T-helper 9 cell (primary cell): Measurements from ENCODE around the gene PITPNC1.
"Not testable (repeated sequence)": the region's sequence is repeated elsewhere in the genome, so short reads cannot be mapped to it uniquely, and the experiment has no call there.

ENCODE experiments used
- DNase-seq: peaks from one replicate; pipeline ENCODE4 v3.0.0-alpha.2; 2020

PITPNC1 gene

GRCh38 chr17:67632141-67632540 lies 255.1 kb downstream of the PITPNC1 start:
- no peak for DNase-seq

DNA sequence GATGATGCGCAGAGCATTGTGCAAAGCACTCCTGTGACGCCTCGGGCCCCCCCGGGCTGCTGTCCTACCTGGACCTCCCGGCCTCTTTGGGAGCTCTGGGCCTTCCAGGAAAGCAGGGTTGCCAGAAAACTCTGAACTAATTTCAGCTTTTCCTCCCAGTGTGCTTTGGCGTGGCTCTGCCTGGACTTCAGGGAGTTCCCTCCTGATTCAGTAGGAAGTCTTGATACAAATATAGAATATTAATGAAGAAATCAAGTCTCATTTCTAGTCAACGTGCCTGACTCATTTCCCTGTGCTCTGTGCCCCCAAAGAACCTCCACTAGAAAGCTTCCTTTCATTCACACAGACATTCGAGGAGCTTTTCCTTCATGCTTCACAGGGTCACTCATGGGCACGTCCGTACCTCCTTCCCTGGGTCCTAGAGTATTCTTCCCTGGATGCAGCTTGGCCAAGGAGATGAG lies 256.7 kb downstream of the PITPNC1 start:
- DNase-seq = no peak

DNA sequence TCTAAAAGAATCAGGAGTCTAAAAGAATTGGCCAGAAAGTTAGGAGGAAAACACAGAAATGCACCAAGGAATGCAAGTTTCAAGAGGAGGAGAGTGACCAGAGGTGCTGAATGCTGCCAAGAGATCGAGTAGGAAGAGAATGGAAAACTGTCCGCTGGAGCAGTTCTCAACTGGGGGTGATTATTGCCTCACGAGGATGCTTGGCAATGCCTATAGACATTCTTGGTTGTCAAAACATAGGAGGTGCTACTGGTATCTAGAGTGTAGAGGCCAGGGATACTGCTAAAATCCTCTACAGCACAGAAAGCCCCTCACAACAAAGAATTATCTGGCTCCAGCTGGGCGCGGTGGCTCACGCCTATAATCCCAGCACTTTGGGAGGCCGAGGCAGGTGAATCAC lies 258.6 kb downstream of the PITPNC1 start:
- no peak for DNase-seq

GRCh38 chr17:67636312-67636711 lies 259.2 kb downstream of the PITPNC1 start:
- no peak for DNase-seq

GRCh38 chr17:67636834-67637520 lies 259.9 kb downstream of the PITPNC1 start:
- no peak for DNase-seq

DNA sequence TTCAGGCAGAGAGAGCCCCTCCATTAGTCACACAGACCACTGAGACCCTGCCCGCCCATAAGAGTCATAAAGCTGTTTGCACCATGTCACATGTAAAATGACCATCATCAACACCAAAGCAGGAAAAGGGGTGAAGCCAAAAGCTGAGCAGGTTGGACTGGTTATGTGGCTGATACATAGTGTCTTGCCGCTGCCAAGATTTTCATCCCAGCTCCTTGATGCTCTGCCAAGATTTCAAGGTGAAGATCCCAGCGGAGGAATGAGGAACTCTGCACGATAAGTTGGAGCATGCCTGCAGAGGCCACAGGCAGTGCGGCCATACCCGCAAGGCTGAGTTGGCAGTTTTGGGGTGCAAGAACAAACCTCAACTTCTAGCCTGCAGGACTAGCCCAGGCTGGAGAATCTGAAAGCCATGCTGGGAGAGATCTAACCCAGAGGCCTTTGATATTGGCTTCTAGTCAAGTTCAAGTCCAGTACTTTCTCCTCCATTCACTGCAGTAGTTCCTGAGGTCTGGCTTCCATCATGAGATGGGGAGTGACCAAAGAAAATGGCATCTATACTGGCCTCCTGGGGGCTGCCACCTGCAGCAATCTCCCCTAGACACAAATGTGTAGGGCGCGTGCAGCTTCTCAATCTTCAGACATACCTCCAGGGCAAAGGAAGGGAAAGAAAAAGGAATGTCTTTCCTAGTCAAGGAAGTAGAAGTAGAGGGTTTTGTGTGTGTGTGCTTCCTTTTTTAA lies 261.0 kb downstream of the PITPNC1 start:
- no peak for DNase-seq

DNA sequence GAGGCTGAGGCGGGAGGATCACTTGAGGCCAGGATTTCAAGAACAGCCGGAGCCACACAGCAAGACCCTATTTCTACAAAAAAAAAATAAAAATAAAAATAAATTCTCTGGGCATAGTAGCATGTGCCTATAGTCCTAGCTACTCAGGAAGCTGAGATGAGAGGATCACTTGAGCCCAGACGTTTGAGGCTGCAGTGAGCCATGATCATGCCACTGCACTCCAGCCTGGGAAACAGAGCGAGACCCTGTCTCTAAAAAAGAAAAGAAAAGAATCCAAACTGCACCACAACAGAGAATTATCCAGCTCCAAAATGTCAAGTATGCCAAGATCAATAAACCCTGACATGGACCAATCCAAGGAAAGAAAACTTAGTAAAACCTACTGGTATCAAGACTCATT lies 261.8 kb downstream of the PITPNC1 start:
- DNase-seq = no peak

- no peak for DNase-seq
These were observed 262.5 kb downstream of the PITPNC1 start for GRCh38 chr17:67639555-67639954.

GRCh38 chr17:67639979-67640378 lies 262.9 kb downstream of the PITPNC1 start:
- DNase-seq = no peak

- no peak for DNase-seq
These were observed 265.4 kb downstream of the PITPNC1 start for GRCh38 chr17:67642488-67642887.

GRCh38 chr17:67644061-67644460 lies 267.0 kb downstream of the PITPNC1 start:
- DNase-seq = no peak

- not testable (repeated sequence) for DNase-seq
These were observed 268.1 kb downstream of the PITPNC1 start for GRCh38 chr17:67645195-67645594.

DNA sequence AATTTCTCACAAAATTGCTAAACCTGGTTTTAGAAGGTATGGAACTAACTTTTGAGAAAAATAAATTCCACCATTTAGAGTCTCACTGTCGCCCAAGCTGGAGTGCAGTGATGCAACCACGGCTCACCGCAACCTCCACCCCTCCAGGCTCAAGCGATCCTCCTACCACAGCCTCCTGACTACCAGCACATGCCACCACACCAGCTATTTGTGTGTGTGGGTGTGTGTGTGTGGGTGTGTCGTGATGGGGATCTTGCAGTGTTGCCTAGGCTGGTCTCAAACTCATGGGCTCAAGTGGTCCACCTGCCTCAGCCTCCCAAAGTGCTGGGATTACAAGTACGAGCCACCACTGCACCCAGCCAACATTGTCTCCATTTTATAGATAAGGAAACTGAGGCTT lies 269.4 kb downstream of the PITPNC1 start:
- no peak for DNase-seq

DNA sequence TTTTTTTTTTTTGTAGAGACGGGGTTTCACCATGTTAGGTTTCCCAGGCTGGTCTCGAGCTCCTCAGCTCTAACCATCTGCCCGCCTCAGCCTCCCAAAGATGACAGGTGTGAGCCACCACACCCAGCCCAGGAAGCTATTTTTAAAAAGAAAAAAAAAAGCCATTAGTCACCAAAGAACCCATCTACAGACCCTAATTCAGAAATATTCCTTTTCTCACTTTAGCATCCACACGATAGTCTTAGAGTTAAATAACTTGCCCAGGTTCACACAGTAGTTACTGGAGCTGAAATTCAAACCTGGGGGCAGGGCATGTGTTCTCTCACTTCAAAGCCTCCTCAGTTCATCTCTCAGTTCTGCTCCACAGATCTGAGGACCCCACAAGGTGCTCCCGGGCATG lies 270.4 kb downstream of the PITPNC1 start:
- no peak for DNase-seq

DNA sequence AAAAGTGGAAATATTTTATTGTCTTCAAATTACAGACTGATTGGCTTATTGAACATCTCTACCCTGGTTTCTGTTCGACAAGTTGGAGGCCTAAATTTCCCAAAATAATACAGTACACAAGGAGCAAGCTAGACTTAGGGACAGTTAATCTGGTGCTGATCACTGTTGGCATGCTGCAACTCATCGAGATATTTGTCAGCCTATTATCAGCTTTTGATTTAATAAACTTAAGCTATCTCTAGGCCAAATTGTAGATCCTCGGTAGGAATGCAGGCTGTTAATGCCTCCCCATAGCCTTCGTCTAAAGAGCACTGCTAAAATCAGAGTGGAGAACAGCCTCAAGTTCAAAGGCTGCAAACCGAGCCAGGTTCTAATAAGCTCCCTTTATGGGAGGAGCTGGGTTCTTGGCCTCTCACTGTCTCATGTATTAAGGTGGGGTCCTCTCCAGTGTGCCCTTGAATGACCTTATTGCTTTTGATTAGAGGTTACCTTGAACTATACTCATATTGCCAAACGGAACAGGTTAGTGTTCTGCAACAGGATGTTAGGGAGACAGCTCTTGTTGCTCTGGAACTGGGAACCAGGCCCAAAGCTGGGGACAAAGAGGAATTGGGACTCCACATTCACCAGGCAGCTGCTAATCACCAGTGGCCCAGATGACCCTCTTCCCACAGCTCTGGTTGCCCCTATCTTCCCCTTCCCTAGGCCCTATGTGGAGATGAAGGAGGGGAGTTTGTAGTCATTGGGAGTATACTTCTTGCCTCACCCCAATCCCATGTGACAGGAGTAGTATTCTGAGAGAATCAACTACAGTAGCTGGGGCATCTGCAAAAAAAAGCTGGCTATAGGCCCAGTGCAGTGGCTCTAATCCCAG lies 271.2 kb downstream of the PITPNC1 start:
- DNase-seq = no peak

DNA sequence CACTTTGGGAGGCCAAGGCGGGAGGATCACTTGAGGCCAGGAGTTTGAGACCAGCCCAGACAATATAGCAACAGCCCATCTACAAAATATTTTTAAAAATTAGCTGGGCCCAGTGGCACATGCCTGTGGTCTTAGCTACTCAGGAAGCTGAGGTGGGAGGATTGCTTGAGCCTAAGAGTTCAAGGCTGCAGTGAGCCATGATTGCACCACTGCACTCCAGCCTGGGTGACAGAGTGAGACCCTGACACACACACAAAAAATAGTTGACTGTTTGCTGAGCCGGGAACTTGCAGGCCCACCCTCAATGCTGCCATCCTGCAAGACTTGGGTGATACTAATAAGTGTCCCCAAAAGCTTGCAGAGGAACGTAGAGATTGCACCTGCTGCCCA lies 271.8 kb downstream of the PITPNC1 start:
- not testable (repeated sequence) for DNase-seq

GRCh38 chr17:67649891-67650290 lies 272.8 kb downstream of the PITPNC1 start:
- no peak for DNase-seq

DNA sequence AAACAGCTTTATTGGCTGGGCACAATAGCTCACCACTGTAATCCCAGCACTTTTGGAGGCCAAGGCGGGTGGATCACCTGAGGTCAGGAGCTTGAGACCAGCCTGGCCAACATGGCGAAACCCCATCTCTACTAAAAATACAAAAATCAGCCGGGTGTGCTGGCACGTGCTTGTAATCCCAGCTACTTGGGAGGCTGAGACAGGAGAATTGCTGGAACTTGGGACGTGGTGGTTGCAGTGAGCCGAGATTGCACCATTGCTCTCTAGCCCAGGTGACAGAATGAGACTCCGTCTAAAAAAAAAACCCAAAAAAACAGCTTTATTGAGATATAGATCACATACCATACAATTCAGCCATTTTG lies 274.1 kb downstream of the PITPNC1 start:
- not testable (repeated sequence) for DNase-seq

GRCh38 chr17:67652433-67652832 lies 275.4 kb downstream of the PITPNC1 start:
- no peak for DNase-seq

- no peak for DNase-seq
These were observed 278.5 kb downstream of the PITPNC1 start for GRCh38 chr17:67655478-67656148.

DNA sequence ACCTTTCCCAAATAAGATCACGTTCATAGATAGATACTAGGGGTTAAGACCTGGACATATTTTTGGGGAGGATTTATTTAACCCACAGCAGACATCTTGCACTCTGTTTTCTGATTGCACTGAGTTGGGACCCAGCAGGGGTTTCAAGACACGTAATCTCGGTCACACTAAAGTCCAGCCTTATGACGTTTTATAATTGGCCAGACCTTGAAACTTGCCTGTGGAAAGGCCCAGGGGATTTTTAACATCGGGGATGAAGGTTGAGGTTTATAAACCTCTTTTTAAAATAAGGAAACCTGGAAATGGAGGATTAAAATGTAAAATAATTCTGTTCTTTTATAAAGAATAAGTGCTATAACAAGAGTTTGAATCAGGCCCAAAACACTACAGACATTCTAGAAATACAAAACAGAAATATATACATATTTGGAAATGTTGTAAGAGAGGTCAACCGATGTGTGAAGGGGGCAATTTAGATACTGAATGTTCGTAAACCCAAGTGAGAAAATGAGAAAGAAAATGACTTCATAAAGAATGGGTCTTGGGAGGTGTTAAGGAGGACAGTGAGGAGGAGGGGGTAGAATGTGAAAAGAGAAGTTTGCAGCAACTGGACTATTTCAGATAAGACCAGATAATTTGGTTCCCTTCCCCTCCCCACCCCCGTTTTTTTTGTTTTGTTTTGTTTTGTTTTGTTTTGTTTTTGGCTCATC lies 279.6 kb downstream of the PITPNC1 start:
- no peak for DNase-seq

DNA sequence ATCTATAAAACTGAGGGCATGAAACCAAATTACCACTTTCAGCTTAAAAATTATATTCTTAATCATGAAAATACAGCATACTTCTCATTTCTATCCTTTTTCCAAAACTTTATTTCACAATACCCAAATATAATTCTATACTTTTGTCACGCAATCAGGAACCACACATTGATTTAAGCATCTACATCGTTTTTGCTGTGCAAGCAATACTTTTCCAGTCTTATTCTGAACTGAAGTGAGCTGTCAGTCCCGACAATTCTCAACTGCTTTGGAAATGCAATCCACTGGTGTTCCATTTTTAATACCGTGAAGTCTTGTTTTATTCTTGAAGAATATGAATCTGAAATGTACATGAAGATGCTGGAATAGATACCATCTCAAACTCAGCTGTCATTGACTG lies 280.5 kb downstream of the PITPNC1 start:
- no peak for DNase-seq
